DLD1 (cell line): ENCODE results near the gene ABO.
"Not testable (repeated sequence)": the region's sequence is repeated elsewhere in the genome, so short reads cannot be mapped to it uniquely, and the experiment has no call there.

Experiments
- in situ Hi-C: cut with HindIII; loops from 2 replicates; pipeline ENCODE4 v1.10.0; 2017; ENCODE audit warnings: low sequenced_read_pairs

The ABO gene

GRCh38 chr9:133264235-133264764 lies 10.7 kb downstream of the ABO start:
- in situ Hi-C loops: no loop called here

- in situ Hi-C loops: no loop called here
These were observed 11.4 kb downstream of the ABO start for GRCh38 chr9:133263557-133263956.

GRCh38 chr9:133262226-133262625 lies 12.8 kb downstream of the ABO start:
- in situ Hi-C loops: no loop called here

GRCh38 chr9:133261753-133262120 lies 13.3 kb downstream of the ABO start:
- in situ Hi-C loops: no loop called here

GRCh38 chr9:133261103-133261752 lies 13.8 kb downstream of the ABO start:
- in situ Hi-C loops: no loop called here

GRCh38 chr9:133260334-133261102 lies 14.5 kb downstream of the ABO start:
- in situ Hi-C loops: no loop called here

GRCh38 chr9:133258061-133259015 lies 16.7 kb downstream of the ABO start:
- in situ Hi-C loops: no loop called here

- in situ Hi-C loops: no loop called here
These were observed 17.5 kb downstream of the ABO start for GRCh38 chr9:133257465-133257956.

GRCh38 chr9:133256686-133257091 lies 18.3 kb downstream of the ABO start:
- in situ Hi-C loops: no loop called here

GRCh38 chr9:133256136-133256461 lies 18.9 kb downstream of the ABO start:
- in situ Hi-C loops: no loop called here

GRCh38 chr9:133255371-133256135 lies 19.4 kb downstream of the ABO start:
- in situ Hi-C loops: no loop called here

GRCh38 chr9:133254471-133254870 lies 20.5 kb downstream of the ABO start:
- in situ Hi-C loops: no loop called here

GRCh38 chr9:133253268-133253667 lies 21.7 kb downstream of the ABO start:
- in situ Hi-C loops: no loop called here

- in situ Hi-C loops: no loop called here
These were observed 22.5 kb downstream of the ABO start for GRCh38 chr9:133252301-133253020.

GRCh38 chr9:133251773-133252172 lies 23.2 kb downstream of the ABO start:
- in situ Hi-C loops: no loop called here

GRCh38 chr9:133251221-133251620 lies 23.8 kb downstream of the ABO start:
- in situ Hi-C loops: not testable (repeated sequence)

GRCh38 chr9:133250741-133251170 lies 24.2 kb downstream of the ABO start:
- in situ Hi-C loops: no loop called here

- in situ Hi-C loops: no loop called here
These were observed 25.7 kb downstream of the ABO start for GRCh38 chr9:133249337-133249736.

GRCh38 chr9:133248726-133249295 lies 26.2 kb downstream of the ABO start:
- in situ Hi-C loops: no loop called here
